Measurements from ENCODE around the gene ST3GAL4. TPM values are rescaled to one million over a fixed set of nuclear protein-coding genes. Genes with fewer than 3 reads are reported as not detected.

The ST3GAL4 gene
- total RNA-seq, 1 experiment from 2014 or later: 13.1 TPM

- H3K4me1 ChIP-seq (ENCODE audit: control insufficient read depth in 1 of 2, insufficient read depth in 2 of 2, low read length in 2 of 2): peaks cover 34 to 42% of the 10 kb centered on the region in 2 experiments
- H2AFZ ChIP-seq (ENCODE audit: low read depth, low read length, poor library complexity, severe bottlenecking): no peak overlapping the region
- H3K9ac ChIP-seq (ENCODE audit: low read length): no peak overlapping the region
- H3K4me2 ChIP-seq (ENCODE audit: low read length): peak overlapping the region; percentile 69
- H3K9me3 ChIP-seq (ENCODE audit: control insufficient read depth in 1 of 2, insufficient read depth in 1 of 2, low read depth in 1 of 2, low read length in 2 of 2): no peaks in the 10 kb centered on the region
- no peak for DNase-seq (ENCODE audit: low read depth, low spot score)
- ChIA-PET POLR2A (interaction anchor here (0.6 kb wide), 1 partner anchor 786 kb away, joined by 3 read pairs; no protein-coding TSS in a partner anchor), RAD21 (ENCODE audit: low non-redundant PET in 1 of 2, low total read pairs in 2 of 2, uncharacterized antibody in 2 of 2, unreplicated experiment in 2 of 2) (no interaction called here), CTCF (interaction anchor here (0.9 to 1.2 kb wide), 2 partner anchors 74 to 96 kb away, joined by 4 read pairs; no protein-coding TSS in a partner anchor)
- BruUV-seq (replicated peaks): no TSS peak
- H3K79me2 ChIP-seq (ENCODE audit: insufficient read depth, low read length): no peaks in the 10 kb centered on the region
- no peaks in the 10 kb centered on the region for H4K20me1 ChIP-seq (ENCODE audit: insufficient read depth)
- TF ChIP-seq POLR2A (IDR thresholded peaks at IDR 0.05; ENCODE audit: borderline replicate concordance, extremely low read depth, insufficient read depth, insufficient read length) (no peak), YY1 (IDR thresholded peaks at IDR 0.05; ENCODE audit: extremely low read depth, insufficient replicate concordance, low read depth, low read length) (no peak), CBX3 (IDR thresholded peaks at IDR 0.05; ENCODE audit: low read depth) (no peak), ZNF274 (IDR thresholded peaks at IDR 0.05; ENCODE audit: low read depth, low read length) (no peak), FOSL1 (IDR thresholded peaks at IDR 0.05; ENCODE audit: low read depth) (no peak), SRF (IDR thresholded peaks at IDR 0.05; ENCODE audit: low read depth) (no peak), JUND (IDR thresholded peaks at IDR 0.05) (no peak), EZH2phosphoT487 (IDR thresholded peaks at IDR 0.05; ENCODE audit: borderline replicate concordance) (no peak), EZH2 (IDR thresholded peaks at IDR 0.05) (no peak), EGR1 (IDR thresholded peaks at IDR 0.05; ENCODE audit: low read depth) (no peak), POLR2AphosphoS5 (IDR thresholded peaks at IDR 0.05; ENCODE audit: low read depth, low read length) (no peak), ZFX (IDR thresholded peaks at IDR 0.05) (no peak), CEBPB (IDR thresholded peaks at IDR 0.05; ENCODE audit: low read depth) (no peak), ATF3 (IDR thresholded peaks at IDR 0.05) (no peak), SP1 (IDR thresholded peaks at IDR 0.05; ENCODE audit: low read depth) (no peak), REST (IDR thresholded peaks at IDR 0.05; ENCODE audit: low read depth) (no peak), ZBTB33 (IDR thresholded peaks at IDR 0.05; ENCODE audit: extremely low read depth, insufficient replicate concordance, low read length) (no peak), MAX (IDR thresholded peaks at IDR 0.05) (no peak), CTCF (IDR thresholded peaks at IDR 0.05 in 2 of 3, conservative IDR thresholded peaks at IDR 0.05 in 1 of 3; ENCODE audit: borderline replicate concordance in 1 of 3, insufficient read depth in 1 of 3, low read depth in 2 of 3, low read length in 2 of 3) (no peak), SIN3A (IDR thresholded peaks at IDR 0.05; ENCODE audit: low read depth) (no peak)
- no peaks in the 10 kb centered on the region for H3K9me2 ChIP-seq (ENCODE audit: insufficient read depth)
- no peaks in the 10 kb centered on the region; a peak in 1 of 4 replicates for H3K36me3 ChIP-seq (ENCODE audit: control insufficient read depth in 1 of 2, insufficient read depth in 2 of 2, low read length in 2 of 2)
- intact Hi-C loops (cut with micrococcal nuclease): no loop called here
- no peaks in the 10 kb centered on the region for H3K27me3 ChIP-seq (ENCODE audit: insufficient read depth, low read length)
- H3K4me3 ChIP-seq (replicated peaks in 1 of 2; ENCODE audit: low read depth in 1 of 2, low read length in 2 of 2): no peak overlapping the region
- no peak; the same call in 1 of the 2 replicates for ATAC-seq
- no peak overlapping the region for H3K27ac ChIP-seq (ENCODE audit: low read depth, low read length)
Observed at GRCh38 chr11:126406368-126406767, 50.9 kb downstream of the ST3GAL4 start.

Data from HCT116 (cell line).